Suppressor macrophage treated with lipopolysaccharide for 1 hour (primary cell): Measurements from ENCODE around the gene IKZF1.

Source experiments
- DNase-seq, 3 donors: peaks; one replicate each; pipeline ENCODE4 v3.0.0-alpha.2; 2020 to 2022

The IKZF1 gene

GRCh38 chr7:50377356-50377755, 72.8 kb downstream of the IKZF1 start:
- no peak for DNase-seq

DNA sequence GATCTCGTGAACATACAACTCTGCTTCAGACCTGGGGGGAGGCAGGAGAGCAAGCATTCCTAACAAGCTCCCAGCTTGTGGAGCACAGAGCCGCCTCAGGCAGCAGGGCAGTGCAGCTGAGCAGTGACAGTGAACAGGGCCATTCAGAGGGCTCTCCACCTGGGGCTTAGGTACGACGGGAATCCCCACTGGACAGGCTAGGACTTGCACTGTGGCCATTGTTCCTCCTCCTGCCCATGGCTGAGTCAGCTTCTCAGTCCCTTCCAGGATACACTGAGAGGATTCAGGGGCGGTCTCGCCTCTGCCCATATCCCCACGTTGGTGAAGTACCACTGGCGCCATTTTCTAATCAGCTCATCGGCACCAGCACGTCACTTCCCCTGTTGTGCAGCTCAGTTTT, 74.6 kb downstream of the IKZF1 start:
- no peak for DNase-seq

GRCh38 chr7:50379539-50379938, 75.0 kb downstream of the IKZF1 start:
- no peak for DNase-seq

GRCh38 chr7:50382455-50382854, 77.9 kb downstream of the IKZF1 start:
- DNase-seq: no peak

DNA sequence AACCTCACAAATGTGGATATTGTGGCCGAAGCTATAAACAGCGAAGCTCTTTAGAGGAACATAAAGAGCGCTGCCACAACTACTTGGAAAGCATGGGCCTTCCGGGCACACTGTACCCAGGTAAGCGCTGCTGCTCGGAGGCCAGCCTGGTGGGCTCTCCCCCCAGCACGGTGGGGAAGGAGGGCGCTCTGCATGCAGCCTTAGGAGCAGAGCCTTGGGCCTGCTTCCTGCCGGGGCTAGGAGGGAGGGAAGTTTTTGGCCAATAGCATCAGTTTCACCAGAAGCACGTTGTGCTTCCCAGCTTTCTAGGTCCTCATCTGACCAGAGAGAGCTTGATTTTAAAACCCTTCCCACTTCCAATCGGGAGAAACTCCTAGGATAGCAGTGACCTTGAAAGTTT, 82.8 kb downstream of the IKZF1 start:
- DNase-seq: no peak

DNA sequence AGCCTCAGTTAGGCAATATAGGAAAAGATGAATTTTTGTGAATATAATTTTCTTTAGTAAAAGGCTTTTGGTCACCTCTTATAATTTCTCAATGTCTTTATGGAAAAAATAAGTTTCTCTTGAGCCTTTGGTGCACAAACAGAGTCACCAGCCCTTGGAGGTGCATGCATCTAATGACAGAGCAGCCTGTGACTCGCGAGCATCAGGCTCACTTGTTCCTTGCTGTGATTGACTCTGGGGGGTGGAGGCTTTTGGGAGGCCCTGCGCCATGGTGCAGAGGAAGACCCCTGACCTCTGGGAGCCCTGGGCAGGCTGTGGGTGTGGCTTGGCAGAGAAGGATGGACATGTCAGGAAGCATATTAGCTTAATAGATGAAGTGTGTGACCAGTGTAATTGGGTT, 85.4 kb downstream of the IKZF1 start:
- no peak for DNase-seq

GRCh38 chr7:50391386-50391785, 86.9 kb downstream of the IKZF1 start:
- DNase-seq: no peak

DNA sequence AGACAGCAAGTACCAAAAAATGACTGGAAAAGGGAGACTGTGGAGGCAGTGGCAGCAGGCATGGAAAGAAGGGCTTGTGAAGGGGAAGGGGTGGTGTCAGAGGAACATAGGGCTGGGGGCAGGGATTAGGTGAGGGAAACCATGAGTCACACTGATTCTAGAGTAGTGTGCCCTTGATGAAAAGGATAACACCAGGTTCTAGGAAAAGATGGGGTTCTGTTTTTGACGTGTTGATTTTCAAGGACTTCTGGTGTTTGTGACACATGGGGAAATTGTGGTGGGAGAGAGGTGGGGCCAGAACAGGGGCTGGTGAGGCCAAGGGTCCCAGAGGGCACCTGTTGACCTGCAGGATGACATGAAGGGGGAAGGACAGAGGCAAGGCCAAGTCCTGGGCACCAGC, 88.6 kb downstream of the IKZF1 start:
- no peak for DNase-seq

GRCh38 chr7:50393547-50394252, 89.2 kb downstream of the IKZF1 start:
- peak in 1 of 3 donors; percentile 13 for DNase-seq

DNA sequence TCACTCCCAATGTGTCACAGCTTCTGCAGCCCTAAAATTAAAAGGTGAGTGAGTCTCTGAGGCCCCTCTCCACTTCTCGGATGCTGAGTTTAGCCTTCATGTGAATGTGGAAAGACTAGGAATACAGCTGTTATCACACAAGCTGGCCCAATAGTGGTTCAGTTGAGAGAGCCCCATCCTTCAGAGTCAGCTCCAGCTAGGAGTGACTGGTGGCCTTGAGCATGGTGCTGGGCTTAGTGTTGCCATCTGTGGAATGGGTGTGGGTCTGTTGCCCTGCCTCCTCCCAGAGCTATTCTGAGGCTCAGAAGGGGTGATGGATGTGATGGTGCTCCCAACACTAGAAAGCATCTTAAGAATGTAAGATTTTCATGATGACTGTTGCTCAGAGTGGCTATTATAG, 89.8 kb downstream of the IKZF1 start:
- DNase-seq: no peak

GRCh38 chr7:50396856-50397255, 92.3 kb downstream of the IKZF1 start:
- no peak for DNase-seq

DNA sequence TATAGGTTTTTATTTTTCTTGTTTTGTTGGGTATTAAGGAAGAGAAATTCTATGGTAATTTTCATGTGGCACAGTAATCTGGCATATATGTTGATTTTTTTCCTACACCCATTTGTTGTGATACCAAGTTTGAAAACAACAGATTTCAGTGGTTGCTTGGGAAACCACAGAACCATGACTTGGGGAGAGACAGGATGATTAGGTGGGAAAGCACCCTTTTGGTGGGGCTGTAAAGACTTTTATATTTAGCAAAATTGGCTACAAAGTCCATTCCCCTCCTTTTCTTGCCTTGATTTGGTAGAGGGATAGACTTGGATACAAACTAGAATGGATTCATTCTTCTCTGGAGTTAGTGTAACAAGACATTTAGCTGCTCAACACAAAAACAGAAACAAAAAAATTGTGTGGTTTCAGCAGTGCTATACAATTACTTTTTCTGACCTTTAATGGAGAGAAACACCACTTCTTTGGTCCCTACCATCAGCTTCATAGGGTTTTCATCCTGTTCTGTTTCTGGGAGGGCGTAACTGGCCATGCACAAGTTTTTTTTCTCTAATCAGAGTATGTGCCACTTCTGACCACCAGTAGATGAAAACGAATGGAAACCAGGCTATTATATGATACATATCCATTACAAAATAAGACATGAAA, 92.9 kb downstream of the IKZF1 start:
- peak; percentile 45 to 58 (median 55) for DNase-seq

- DNase-seq: peak in 2 of 3 donors; percentile 39 to 67
Measured at GRCh38 chr7:50397971-50398324, 93.4 kb downstream of the IKZF1 start.

DNA sequence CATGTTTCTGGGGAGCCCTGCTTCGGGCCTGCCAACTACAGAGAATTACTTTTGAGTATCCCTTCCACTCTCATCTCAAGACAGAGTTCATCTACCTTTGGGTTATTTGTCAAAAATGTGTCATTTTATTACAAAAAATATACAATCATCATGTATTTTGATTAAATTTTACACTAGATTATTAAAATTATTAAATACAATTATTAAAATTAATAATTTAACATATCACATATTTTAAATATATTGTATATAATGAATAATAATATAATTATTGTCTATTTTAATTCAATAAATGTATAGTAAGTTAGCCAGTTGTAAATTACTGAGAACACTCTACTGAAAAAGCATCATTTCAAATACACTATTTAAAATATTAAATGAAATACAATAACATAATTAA, 94.7 kb downstream of the IKZF1 start:
- DNase-seq: no peak

- DNase-seq: no peak
Measured at GRCh38 chr7:50399635-50400034, 95.1 kb downstream of the IKZF1 start.

DNA sequence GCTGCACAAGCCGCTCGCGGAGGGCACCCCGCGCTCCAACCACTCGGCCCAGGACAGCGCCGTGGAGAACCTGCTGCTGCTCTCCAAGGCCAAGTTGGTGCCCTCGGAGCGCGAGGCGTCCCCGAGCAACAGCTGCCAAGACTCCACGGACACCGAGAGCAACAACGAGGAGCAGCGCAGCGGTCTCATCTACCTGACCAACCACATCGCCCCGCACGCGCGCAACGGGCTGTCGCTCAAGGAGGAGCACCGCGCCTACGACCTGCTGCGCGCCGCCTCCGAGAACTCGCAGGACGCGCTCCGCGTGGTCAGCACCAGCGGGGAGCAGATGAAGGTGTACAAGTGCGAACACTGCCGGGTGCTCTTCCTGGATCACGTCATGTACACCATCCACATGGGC, 95.6 kb downstream of the IKZF1 start:
- DNase-seq: no peak

- DNase-seq: no peak
Measured at GRCh38 chr7:50404392-50404791, 99.9 kb downstream of the IKZF1 start.

GRCh38 chr7:50405221-50405620, 100.7 kb downstream of the IKZF1 start:
- DNase-seq: peak; percentile 69 to 76 (median 75)

GRCh38 chr7:50406935-50407334, 102.4 kb downstream of the IKZF1 start:
- no peak for DNase-seq

DNA sequence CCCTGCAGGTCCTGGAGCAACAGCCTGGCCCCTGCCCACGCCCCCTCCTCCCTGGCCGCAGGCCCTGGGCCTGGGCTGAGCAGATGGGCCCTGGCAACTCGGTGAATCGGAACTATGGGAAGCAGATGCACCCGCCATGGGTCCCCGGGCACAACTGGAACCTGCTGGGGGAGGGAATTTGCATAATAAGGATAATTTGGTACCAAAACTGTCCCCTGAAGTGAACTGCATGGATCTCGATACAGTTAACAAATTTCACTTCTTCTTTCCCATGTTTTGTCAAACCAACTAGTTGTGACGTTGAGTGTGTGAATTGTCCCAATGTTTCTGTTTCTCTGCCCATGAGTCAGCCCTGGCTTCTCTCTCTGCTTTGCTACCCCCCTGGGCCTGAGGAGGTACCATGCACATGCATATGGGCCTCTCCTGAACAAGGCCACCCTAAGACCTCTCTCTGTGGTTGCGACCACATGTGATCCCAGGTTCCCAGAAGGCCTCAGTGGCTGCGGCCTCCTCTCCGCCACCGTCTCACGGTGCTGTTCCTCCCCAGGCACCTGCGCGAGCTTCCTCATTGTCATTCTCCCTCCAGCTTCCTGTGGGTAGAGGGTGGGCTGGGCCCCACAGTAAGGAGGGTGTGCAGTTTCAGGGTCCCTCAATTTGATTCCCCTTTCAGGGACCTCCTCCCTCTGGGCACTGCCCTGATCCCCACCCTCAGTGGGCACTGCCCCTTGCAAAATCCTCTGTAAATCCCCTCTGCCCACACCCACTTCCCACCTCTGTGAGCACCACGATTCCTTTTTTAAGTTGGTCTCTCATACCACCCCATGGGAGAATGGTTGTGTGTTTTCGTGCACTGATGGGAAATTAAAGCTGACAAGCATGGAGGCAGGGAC, 105.6 kb downstream of the IKZF1 start:
- peak; percentile 88 to 96 (median 90) for DNase-seq

GRCh38 chr7:50411332-50411731, 106.8 kb downstream of the IKZF1 start:
- DNase-seq: peak in 1 of 3 donors; percentile 38

DNA sequence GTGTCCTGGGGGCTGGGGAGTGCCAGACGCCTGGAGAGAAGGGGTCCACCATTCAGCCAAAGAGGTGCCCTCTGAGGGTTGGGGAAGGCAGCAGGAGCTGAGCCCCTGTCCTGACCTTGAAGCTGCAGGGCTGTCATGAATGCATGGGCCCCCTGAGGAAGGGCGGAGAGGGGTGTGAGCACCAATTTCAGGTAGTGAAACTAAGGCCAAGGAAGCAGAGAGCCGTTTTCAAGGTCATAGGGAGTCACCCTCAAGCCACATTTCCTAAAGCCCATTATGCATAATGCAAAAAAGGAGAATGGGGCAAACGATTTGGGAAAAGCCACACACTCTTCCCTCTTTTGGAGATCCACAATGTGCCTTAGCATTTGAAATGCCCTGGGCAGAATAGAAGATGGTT, 108.5 kb downstream of the IKZF1 start:
- DNase-seq: peak; percentile 38 to 49 (median 39)

DNA sequence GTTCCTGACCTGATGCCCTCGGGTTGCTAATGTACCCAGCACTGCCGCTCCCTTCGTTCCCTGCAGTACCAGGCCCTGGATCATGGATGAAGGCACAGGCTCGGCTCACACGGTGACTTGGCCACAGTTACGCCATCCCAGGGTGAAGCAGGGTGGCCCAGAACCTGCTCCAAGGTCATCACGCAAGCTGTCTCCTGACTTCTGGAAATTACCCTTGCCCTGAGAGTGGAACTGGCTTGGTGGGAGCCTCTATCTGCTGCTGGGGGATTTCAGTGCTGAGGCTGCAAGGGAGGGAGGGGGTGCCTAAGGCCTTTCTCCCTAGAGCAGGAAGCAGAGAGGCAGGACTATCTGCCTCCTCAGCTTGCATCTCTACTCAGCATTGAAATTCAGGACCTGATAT, 109.0 kb downstream of the IKZF1 start:
- peak in 2 of 3 donors; percentile 55 to 64 for DNase-seq
